CD4-positive, alpha-beta T cell treated with Interleukin-6 for 4 hours (primary cell): ENCODE data around the gene GNB2.
"Not testable (repeated sequence)": the region's sequence is repeated elsewhere in the genome, so short reads cannot be mapped to it uniquely, and the experiment has no call there.

Experiments
- DNase-seq: peaks from one replicate; pipeline ENCODE4 v3.0.0-alpha.2; 2020; ENCODE audit warnings: mixed read lengths

The GNB2 gene

DNA sequence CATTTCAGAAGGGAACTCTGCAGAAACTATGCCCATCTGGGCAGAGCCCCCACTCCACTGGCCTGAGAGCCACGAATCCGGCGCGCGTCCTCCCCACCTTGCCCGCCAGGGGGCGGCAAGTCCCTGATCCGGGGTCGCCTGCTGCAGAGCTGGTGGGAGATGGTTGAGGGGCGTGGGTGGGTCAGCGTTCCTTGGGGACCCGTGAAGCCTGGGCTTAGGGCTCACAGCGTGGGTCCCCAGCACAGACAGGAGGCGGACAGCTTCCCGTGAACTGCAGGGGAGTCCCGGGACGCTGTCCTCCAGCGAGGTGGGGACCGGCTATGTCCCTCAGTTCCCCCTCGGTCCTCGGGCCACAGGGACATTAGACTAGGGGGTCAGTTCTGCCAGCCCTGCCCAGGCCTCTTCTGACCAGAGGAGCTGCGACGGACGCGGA is 31.8 kb downstream of the GNB2 start:
- peak; percentile 80 for DNase-seq

DNA sequence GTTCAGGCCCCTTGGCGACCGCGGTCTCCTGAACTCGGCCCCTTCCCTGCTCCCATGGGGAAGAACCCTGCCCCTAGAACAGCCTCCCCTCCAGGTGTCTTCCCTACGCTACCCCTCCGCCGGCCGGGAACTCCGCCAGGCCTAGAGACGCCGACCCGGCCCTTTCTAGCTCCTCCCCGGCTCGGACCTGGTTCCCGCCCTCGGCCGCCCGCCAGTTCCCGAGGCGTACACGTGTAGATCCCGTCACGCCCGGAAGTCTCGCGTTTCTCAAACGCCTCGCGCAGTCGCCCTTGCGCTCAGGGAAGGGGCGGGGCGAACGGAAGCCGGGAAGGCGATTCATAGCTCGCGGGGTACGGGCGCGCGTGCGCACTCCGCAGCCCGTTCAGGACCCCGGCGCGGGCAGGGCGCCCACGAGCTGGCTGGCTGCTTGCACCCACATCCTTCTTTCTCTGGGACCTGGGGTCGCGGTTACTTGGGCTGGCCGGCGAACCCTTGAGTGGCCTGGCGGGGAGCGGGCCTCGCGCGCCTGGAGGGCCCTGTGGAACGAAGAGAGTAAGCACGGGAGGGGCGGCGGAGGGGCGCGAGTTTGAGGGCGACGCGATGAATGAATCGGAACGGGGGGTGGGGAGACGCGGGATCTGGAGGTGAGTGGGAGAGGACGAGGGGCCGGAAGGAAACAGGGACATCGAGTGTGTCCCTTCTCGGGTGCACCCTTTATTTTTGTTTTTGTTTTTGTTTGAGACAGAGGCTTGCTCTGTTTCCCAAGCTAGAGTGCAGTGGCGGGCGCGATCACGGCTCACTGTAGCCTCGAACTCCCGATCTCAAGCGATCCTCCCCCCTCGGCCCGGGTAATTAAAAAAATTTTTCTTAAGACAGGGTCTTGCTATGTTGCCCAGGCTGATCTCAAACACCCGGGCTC is 32.5 kb downstream of the GNB2 start, which contains the start of gene POP7:
POP7 (plus strand) TSS at position 369 of the 919 bp plus-strand sequence. CDS start 710 bp downstream, outside the sequence.
- peak; percentile 99 for DNase-seq

DNA sequence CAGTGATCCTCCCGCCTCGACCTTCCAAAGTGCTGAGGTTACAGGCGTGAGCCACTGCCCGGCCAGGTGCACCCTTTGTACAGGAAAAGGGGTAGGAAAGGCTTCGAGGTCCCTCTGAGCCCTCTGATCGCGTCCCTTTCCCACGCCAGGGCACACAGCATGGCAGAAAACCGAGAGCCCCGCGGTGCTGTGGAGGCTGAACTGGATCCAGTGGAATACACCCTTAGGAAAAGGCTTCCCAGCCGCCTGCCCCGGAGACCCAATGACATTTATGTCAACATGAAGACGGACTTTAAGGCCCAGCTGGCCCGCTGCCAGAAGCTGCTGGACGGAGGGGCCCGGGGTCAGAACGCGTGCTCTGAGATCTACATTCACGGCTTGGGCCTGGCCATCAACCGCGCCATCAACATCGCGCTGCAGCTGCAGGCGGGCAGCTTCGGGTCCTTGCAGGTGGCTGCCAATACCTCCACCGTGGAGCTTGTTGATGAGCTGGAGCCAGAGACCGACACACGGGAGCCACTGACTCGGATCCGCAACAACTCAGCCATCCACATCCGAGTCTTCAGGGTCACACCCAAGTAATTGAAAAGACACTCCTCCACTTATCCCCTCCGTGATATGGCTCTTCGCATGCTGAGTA is 33.3 kb downstream of the GNB2 start:
- DNase-seq, result no peak

DNA sequence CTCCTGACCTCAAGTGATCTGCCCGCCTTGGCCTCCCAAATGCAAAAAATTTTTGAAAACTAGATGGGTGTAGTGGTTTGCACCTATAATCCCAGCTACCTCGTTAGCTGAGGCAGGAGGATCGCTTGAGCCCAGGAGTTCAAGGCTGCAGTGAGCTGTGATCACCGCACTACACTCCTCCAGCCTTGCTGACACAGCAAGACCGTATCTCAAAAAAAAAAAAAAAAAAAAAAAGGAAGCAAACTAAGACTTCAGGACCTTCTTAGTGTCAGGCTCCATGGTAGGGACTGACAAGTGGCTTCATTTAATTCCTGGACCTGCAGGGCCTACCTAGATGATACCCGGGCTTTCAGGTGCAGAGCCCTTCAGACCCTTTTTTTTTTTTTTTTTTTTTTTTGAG is 34.9 kb downstream of the GNB2 start:
- DNase-seq, result no peak

DNA sequence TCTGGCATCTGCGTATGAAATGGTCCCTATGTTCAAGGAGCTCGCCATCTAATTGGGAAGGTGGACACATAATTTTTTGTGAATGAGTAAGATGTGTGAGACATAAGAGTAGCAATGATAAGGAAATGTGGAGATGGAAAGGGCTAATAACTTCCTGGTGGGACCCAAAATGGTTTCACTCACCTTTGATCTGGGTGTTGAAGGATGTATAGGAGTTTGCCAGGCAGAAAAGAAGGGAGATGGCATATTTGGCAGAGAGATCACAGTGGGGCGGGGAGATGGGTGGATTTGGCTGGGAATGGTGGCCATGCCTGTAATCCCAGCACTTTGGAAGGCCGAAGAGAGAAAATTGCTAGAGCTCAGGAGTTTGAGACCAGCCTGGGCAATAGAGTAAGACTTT is 36.9 kb downstream of the GNB2 start:
- no peak for DNase-seq

DNA sequence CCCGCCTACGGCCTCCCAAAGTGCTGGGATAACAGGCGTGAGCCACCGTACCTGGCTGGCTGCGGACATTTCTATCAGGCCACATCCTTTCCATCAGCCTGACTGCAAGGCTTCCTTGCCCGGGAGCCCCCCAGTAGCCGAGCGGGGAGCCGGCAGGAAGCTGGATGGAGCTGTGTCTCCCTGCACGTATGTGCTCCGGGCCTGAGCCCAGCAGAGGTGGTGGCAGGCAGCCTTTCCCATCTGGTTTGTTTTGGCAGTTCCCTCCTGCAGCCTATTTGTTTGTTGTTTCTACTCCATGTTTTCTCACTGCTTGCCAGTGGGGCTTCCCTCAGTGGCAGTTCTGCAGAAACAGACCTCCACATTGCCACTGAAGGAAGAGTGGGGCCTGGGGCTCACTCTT is 37.8 kb downstream of the GNB2 start:
- no peak for DNase-seq

DNA sequence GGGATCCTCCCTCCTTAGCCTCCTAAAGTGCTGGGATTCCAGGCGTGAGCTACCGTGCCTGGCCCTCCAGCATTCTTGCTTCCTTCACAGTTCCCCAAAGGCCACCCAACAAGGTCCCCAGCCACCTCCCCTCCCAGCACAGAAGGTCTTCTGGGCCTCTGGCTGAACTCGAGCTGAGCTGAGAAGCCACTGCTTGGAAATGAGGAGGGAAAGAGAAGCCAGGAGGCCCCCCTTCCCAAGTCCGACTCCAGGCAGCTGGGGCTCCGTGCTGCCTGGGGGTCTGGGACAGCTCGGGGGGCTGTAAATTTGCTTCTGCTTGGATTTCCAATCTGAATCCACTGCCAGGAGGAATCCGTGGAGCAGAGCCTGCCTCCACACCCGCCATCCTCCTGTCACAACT is 41.2 kb downstream of the GNB2 start:
- no peak for DNase-seq

DNA sequence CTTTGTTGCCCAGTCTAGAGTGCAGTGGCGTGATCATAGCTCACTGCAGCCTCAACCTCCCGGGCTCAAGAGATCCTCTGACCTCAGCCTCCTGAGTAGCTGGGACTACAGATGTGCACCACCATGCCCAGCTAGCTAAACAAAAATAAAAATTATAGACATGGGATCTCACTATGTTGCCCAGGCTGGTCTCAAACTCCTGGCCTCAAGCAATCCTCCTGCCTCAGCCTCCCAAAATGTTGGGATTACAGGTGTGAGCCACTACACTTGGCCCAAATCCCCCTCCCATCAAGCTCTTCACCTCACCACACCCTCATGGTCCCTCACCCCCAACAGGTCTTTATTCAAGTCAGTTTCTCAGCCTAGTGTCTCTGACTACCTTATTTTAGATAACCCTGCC is 43.5 kb downstream of the GNB2 start:
- not testable (repeated sequence) for DNase-seq

DNA sequence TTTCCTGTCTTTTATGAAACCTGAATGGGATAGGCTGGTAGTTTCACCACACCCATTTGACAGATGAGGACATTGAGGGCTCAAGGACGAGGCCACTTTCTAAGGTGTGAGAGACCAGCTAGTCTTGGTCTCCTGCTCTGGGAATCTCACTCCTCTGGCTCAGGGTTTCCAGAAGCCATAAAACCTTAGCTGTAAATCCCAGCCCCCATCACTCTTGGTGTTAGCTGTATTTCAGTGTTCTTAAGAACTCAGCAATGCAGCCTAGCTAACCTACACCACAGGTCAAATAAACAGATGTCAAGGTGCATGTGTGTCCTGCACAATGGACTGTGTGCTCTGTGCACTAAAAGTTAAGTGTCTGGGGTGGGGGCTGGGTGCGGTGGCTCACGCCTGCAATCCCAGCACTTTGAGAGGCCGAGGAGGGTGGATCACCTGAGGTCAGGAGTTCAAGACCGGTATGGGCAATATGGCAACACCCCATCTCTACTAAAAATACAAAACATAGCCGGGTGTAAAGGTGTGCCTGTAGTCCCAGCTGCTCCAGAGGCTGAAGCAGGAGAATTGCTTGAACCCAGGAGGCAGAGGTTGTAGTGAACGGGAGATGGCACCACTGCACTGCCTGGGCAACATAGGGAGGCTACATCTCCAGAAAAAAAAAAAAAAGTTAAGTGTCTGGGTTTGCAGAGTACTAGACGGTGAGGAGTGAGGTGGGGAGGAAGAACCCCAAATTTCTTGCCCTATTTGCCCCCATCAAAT is 46.2 kb downstream of the GNB2 start:
- no peak for DNase-seq

DNA sequence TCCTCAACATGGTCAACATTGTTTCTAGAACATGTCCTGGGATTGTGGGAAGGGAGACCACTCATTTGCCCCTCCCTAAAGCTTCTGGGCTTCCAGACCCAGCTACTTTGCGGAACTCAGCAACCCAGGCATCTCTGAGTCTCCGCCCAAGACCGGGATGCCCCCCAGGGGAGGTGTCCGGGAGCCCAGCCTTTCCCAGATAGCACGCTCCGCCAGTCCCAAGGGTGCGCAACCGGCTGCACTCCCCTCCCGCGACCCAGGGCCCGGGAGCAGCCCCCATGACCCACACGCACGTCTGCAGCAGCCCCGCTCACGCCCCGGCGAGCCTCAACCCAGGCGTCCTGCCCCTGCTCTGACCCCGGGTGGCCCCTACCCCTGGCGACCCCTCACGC is 46.7 kb downstream of the GNB2 start, which contains the start of gene EPO:
EPO (plus strand) TSS at position 190 of the 392 bp plus-strand sequence. CDS start 513 bp downstream, outside the sequence.
- no peak for DNase-seq

DNA sequence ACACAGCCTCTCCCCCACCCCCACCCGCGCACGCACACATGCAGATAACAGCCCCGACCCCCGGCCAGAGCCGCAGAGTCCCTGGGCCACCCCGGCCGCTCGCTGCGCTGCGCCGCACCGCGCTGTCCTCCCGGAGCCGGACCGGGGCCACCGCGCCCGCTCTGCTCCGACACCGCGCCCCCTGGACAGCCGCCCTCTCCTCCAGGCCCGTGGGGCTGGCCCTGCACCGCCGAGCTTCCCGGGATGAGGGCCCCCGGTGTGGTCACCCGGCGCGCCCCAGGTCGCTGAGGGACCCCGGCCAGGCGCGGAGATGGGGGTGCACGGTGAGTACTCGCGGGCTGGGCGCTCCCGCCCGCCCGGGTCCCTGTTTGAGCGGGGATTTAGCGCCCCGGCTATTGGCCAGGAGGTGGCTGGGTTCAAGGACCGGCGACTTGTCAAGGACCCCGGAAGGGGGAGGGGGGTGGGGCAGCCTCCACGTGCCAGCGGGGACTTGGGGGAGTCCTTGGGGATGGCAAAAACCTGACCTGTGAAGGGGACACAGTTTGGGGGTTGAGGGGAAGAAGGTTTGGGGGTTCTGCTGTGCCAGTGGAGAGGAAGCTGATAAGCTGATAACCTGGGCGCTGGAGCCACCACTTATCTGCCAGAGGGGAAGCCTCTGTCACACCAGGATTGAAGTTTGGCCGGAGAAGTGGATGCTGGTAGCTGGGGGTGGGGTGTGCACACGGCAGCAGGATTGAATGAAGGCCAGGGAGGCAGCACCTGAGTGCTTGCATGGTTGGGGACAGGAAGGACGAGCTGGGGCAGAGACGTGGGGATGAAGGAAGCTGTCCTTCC is 47.3 kb downstream of the GNB2 start:
- DNase-seq, result no peak

DNA sequence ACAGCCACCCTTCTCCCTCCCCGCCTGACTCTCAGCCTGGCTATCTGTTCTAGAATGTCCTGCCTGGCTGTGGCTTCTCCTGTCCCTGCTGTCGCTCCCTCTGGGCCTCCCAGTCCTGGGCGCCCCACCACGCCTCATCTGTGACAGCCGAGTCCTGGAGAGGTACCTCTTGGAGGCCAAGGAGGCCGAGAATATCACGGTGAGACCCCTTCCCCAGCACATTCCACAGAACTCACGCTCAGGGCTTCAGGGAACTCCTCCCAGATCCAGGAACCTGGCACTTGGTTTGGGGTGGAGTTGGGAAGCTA is 47.9 kb downstream of the GNB2 start:
- no peak for DNase-seq

DNA sequence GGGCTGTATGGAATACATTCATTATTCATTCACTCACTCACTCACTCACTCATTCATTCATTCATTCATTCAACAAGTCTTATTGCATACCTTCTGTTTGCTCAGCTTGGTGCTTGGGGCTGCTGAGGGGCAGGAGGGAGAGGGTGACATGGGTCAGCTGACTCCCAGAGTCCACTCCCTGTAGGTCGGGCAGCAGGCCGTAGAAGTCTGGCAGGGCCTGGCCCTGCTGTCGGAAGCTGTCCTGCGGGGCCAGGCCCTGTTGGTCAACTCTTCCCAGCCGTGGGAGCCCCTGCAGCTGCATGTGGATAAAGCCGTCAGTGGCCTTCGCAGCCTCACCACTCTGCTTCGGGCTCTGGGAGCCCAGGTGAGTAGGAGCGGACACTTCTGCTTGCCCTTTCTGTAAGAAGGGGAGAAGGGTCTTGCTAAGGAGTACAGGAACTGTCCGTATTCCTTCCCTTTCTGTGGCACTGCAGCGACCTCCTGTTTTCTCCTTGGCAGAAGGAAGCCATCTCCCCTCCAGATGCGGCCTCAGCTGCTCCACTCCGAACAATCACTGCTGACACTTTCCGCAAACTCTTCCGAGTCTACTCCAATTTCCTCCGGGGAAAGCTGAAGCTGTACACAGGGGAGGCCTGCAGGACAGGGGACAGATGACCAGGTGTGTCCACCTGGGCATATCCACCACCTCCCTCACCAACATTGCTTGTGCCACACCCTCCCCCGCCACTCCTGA is 49.1 kb downstream of the GNB2 start:
- DNase-seq, result no peak

DNA sequence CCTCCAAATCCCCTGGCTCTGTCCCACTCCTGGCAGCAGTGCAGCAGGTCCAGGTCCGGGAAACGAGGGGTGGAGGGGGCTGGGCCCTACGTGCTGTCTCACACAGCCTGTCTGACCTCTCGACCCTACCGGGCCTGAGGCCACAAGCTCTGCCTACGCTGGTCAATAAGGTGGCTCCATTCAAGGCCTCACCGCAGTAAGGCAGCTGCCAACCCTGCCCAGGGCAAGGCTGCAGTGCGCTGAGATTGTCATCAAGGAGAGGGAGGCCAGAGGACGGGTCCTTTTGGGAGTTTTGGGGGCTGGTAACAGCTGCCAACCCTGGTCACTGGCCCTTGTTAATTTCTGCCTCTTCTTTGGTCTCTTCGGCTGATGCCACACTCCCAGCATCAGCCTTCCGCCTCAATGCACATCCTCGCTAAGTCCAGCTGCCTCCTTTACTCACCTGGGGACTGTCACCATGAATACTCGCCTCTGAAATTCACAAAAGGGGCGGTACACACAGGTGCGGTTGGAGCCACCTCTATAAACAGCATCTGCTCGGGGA is 50.3 kb downstream of the GNB2 start:
- no peak for DNase-seq

DNA sequence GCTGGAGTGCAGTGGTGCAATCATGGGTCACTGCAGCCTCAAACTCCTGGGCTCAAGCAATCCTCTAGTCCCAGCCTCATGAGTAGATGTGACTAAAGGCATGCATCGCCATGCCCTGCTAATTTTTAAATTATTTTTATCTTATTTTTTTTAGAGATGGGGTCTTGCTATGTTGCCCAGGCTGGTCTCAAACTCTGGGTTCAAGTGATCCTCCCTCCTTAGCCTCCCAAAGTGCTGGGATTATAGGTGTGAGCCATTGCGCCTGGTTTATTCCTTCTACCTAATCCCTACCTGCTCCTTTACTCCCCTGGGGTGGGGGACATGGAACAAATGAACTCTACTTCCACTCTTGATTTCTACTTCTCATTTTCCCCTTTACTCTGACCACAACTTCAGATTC is 50.8 kb downstream of the GNB2 start:
- not testable (repeated sequence) for DNase-seq

DNA sequence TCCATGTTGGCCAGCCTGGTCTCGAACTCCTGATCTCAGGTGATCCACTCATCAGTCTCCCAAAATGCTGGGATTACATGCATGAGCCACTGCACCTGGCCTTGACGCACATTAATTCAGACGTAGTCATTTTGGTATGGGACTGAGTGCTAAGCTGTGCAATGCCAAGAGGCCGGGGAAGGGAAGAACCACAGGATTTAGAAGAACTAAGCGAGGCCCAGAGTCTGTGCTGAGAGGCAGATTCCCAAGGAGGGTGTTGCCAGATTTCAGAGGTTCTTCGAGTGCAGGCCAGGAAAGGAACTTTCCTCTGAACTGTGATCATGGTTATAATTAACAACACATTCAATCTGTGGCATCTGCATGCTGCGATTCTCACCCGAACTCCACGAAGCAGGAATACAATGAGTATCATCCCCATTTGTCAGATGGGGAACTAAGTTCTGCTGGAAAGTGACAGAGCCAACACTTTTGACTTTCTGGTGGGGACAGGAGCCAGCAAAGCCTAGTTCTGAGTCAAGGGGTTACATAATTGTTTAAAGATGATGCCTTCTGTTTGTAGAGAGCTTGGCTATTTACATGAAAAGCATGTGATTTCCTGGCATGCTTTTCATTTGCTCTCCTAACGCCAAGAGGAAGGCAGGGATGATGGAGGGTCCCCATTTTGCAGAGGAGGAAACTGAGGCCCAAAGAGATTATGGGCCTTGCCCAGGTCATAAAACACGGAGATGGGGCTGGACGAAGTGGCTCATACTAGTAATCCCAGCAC is 53.6 kb downstream of the GNB2 start:
- DNase-seq, result no peak

DNA sequence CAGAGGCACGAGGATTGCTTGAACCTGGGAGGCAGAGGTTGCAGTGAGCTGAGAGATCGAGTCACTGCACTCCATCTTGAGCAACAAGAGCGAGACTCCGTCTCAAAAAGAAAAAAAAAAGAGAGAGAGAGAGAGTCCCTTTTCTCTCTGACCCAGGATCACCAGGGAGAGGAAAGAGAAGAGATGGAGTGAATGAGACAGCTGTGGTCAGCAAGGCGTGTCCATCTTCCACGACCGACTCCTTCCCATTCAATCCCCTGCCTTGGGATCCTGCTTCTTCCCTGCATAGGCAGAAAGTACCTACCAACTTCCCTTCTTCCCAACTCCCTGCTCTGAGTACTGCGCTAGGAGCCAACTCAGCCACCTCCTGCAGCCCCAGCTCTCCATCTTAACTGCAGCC is 54.7 kb downstream of the GNB2 start:
- no peak for DNase-seq
